Measurements from ENCODE around the gene RNF19B.

Gene RNF19B

GRCh38 chr1:32991386-32991785, 26.8 kb upstream of the RNF19B start:
- H3K9ac ChIP-seq (ENCODE audit: low read length) = no peak overlapping the region

GRCh38 chr1:32990887-32991286, 26.3 kb upstream of the RNF19B start:
- Histone ChIP-seq H3K27me3 (ENCODE audit: control insufficient read depth in 1 of 2, insufficient read depth in 2 of 2, low read length in 2 of 2) (no peaks in the 10 kb centered on the region), H3K4me1 (ENCODE audit: insufficient read depth, low read length) (peaks cover 10% of the 10 kb centered on the region), H3K9ac (ENCODE audit: low read length) (no peak overlapping the region), H3K9me3 (ENCODE audit: low read length) (no peaks in the 10 kb centered on the region), H3K36me3 (ENCODE audit: insufficient read depth, low read length) (no peaks in the 10 kb centered on the region), H3K27ac (ENCODE audit: low read depth, low read length) (no peak overlapping the region), H3K4me3 (ENCODE audit: low read depth in 1 of 2, low read length in 2 of 2) (no peak overlapping the region)

More at GRCh38 chr1:32991386-32991785, 26.8 kb upstream of the RNF19B start:
- H3K27me3 ChIP-seq (ENCODE audit: control insufficient read depth in 1 of 2, insufficient read depth in 2 of 2, low read length in 2 of 2) = no peaks in the 10 kb centered on the region
- H3K36me3 ChIP-seq (ENCODE audit: insufficient read depth, low read length) = no peaks in the 10 kb centered on the region
- H3K9me3 ChIP-seq (ENCODE audit: low read length) = no peaks in the 10 kb centered on the region
- H3K4me3 ChIP-seq (ENCODE audit: low read depth in 1 of 2, low read length in 2 of 2) = no peak overlapping the region
- no peak overlapping the region for H3K27ac ChIP-seq (ENCODE audit: low read depth, low read length)
- H3K4me1 ChIP-seq (ENCODE audit: insufficient read depth, low read length) = peaks cover 10% of the 10 kb centered on the region

DNA sequence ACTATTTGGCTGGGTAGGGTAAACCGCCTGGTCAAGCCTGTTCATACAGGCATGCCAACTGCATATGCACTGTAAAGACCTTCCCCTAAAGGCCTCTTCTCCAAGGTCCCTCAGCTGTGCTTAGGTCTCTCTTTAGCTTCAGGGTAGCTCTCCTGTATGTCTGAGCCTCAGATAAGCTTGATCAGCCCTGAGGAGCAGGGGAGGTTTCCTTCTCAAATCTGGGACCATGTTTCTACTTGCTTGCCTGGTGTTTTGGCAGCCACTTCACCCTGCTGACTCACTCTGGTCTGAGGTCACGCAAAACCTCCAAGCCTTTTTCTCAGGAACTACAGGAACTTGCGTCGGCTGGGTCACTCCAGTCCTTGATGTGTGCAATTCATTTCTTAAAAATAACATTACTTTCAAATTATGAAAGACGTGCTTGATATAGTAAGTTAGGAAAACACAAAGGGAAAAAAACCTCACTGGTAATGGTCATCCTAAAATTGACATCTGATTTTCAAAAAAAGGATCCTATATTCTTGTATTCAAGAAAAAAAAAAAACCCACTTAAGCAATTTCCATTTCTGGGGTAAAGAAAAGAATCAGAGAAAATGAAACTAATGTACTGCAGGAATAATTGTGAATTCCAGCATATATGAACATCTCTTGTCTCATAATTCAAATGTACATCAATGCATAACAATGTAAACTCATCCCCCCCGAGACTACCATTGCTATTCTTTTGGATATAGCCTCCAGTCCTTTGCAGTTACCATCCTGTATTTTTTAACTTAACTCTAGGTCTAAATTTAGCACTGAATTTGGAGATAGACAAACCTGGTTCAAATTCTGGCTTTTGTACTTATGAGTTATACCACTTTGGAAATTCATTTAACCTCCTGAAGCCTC, 24.8 kb upstream of the RNF19B start:
- H3K27ac ChIP-seq (ENCODE audit: low read depth, low read length) = no peak overlapping the region
- H3K4me3 ChIP-seq (ENCODE audit: low read depth in 1 of 2, low read length in 2 of 2) = no peak overlapping the region
- H3K4me1 ChIP-seq (ENCODE audit: insufficient read depth, low read length) = peaks cover 15% of the 10 kb centered on the region
- H3K9ac ChIP-seq (ENCODE audit: low read length) = no peak overlapping the region
- H3K27me3 ChIP-seq (ENCODE audit: control insufficient read depth in 1 of 2, insufficient read depth in 2 of 2, low read length in 2 of 2) = no peaks in the 10 kb centered on the region
- no peaks in the 10 kb centered on the region for H3K9me3 ChIP-seq (ENCODE audit: low read length)
- H3K36me3 ChIP-seq (ENCODE audit: insufficient read depth, low read length) = no peaks in the 10 kb centered on the region

DNA sequence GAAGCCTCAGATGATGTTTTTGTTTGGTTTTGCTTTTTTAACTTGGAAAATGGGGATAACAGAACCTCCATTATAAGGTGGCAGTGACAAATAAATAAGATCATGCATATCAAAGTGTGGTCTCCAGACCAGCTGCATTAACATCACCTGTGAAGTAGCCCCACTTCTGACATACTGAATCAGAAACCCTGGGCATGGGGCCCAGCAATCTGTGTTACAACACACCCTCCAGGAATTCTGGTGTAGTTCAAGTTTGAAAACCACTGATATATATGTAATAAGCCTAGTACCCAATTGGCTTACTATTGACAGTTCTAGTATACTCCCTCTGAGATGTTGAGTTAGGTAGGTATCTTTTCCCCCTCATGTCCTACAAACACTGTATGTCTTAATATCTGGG, 24.1 kb upstream of the RNF19B start:
- no peak overlapping the region for H3K27ac ChIP-seq (ENCODE audit: low read depth, low read length)
- H3K9me3 ChIP-seq (ENCODE audit: low read length) = no peaks in the 10 kb centered on the region
- no peak overlapping the region for H3K4me3 ChIP-seq (ENCODE audit: low read depth in 1 of 2, low read length in 2 of 2)
- H3K9ac ChIP-seq (ENCODE audit: low read length) = no peak overlapping the region
- no peaks in the 10 kb centered on the region for H3K36me3 ChIP-seq (ENCODE audit: insufficient read depth, low read length)
- H3K4me1 ChIP-seq (ENCODE audit: insufficient read depth, low read length) = peaks cover 20% of the 10 kb centered on the region
- no peaks in the 10 kb centered on the region for H3K27me3 ChIP-seq (ENCODE audit: control insufficient read depth in 1 of 2, insufficient read depth in 2 of 2, low read length in 2 of 2)

DNA sequence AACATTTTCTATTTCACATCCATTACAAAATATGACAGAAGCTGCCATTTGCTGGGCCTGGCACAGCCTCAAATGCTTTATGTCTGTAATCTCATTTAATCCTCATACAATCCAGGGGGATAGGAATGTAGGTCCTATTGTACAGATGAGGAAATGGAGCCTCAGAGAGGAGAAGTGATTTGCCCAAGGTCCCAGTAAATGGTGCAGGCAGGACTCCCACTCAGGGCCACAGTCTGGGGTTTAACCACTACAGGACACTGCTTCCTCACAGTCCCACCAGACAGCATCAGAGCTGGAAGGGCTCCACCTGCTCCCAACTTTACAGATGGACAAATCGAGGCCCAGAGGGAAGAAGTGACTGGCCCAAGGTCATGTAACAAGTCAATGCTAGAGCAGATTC, 20.6 kb upstream of the RNF19B start:
- Histone ChIP-seq H3K36me3 (ENCODE audit: insufficient read depth, low read length) (no peaks in the 10 kb centered on the region), H3K9me3 (ENCODE audit: low read length) (no peaks in the 10 kb centered on the region), H3K27ac (ENCODE audit: low read depth, low read length) (no peak overlapping the region), H3K9ac (ENCODE audit: low read length) (no peak overlapping the region), H3K4me3 (ENCODE audit: low read depth in 1 of 2, low read length in 2 of 2) (no peak overlapping the region), H3K4me1 (ENCODE audit: insufficient read depth, low read length) (peaks cover 27% of the 10 kb centered on the region), H3K27me3 (ENCODE audit: control insufficient read depth in 1 of 2, insufficient read depth in 2 of 2, low read length in 2 of 2) (no peaks in the 10 kb centered on the region)

DNA sequence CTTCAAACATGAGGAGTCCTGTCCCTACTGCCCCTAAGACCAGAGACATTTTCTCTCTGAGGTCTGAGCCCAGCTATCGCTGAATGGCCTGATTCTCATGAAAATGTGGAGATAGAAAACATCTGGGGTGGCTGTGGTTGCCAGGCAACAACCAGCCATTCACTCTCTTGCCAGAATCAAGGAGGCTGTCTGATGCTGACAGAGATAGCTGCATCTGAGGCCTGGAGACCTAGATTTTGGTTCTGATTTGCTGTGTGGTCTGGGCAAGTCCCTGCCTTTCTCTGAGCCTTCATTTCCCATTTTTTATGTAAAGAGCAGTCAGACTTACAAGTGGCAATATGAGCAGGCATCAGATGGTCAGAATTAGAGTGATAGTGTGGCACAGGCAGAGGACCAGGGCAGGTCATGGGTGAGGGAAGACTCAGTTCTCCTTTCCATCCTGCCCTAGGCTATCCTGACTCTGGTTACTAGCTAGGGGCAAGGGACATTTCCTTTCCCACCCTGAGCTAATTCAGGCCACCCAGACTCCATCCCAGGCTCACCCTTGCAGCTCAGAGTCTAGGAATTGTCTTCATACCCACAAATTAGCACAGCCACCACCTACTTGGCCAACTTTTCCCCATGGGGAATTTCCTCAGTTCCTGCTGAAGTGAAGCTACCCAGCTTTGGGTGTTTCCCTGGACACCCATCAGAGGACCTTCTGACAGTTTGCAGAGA, 20.0 kb upstream of the RNF19B start:
- Histone ChIP-seq H3K27ac (ENCODE audit: low read depth, low read length) (no peak overlapping the region), H3K9ac (ENCODE audit: low read length) (no peak overlapping the region)

GRCh38 chr1:32984090-32984454, 19.5 kb upstream of the RNF19B start:
- H3K9ac ChIP-seq (ENCODE audit: low read length) = no peak overlapping the region
- no peaks in the 10 kb centered on the region for H3K9me3 ChIP-seq (ENCODE audit: low read length)
- H3K27ac ChIP-seq (ENCODE audit: low read depth, low read length) = no peak overlapping the region
- H3K27me3 ChIP-seq (ENCODE audit: control insufficient read depth in 1 of 2, insufficient read depth in 2 of 2, low read length in 2 of 2) = no peaks in the 10 kb centered on the region
- no peaks in the 10 kb centered on the region for H3K36me3 ChIP-seq (ENCODE audit: insufficient read depth, low read length)
- H3K4me3 ChIP-seq (ENCODE audit: low read depth in 1 of 2, low read length in 2 of 2) = no peak overlapping the region
- peaks cover 23% of the 10 kb centered on the region for H3K4me1 ChIP-seq (ENCODE audit: insufficient read depth, low read length)

More for the DNA sequence above, 20.0 kb upstream of the RNF19B start:
- Histone ChIP-seq H3K4me1 (ENCODE audit: insufficient read depth, low read length) (peaks cover 25% of the 10 kb centered on the region), H3K4me3 (ENCODE audit: low read depth in 1 of 2, low read length in 2 of 2) (no peak overlapping the region), H3K36me3 (ENCODE audit: insufficient read depth, low read length) (no peaks in the 10 kb centered on the region), H3K9me3 (ENCODE audit: low read length) (no peaks in the 10 kb centered on the region), H3K27me3 (ENCODE audit: control insufficient read depth in 1 of 2, insufficient read depth in 2 of 2, low read length in 2 of 2) (no peaks in the 10 kb centered on the region)

DNA sequence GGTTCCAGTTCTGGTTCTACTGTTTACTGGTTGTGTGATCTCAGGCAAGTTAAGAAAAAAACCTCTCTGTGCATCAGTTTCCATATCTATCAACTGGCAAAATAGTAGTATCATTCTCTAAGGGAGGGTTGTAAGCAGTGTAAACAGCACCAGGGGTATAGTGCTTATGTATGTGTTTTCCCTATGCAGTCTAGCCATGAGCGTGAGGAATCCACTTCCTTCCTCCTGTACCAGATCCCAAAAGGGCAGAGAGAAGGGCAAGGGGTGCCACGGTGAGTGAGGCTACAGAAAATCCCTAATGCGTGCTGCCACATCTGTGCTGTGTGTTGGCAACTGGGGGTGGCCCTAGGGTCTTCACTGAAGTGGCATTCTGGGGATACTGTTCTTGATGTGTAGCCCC, 18.4 kb upstream of the RNF19B start:
- H3K9ac ChIP-seq (ENCODE audit: low read length) = no peak overlapping the region
- peaks cover 17% of the 10 kb centered on the region for H3K4me1 ChIP-seq (ENCODE audit: insufficient read depth, low read length)
- no peaks in the 10 kb centered on the region for H3K36me3 ChIP-seq (ENCODE audit: insufficient read depth, low read length)
- no peaks in the 10 kb centered on the region for H3K27me3 ChIP-seq (ENCODE audit: control insufficient read depth in 1 of 2, insufficient read depth in 2 of 2, low read length in 2 of 2)
- H3K9me3 ChIP-seq (ENCODE audit: low read length) = no peaks in the 10 kb centered on the region
- H3K27ac ChIP-seq (ENCODE audit: low read depth, low read length) = no peak overlapping the region
- H3K4me3 ChIP-seq (ENCODE audit: low read depth in 1 of 2, low read length in 2 of 2) = no peak overlapping the region

GRCh38 chr1:32981003-32981901, 16.6 kb upstream of the RNF19B start:
- Histone ChIP-seq H3K27me3 (ENCODE audit: control insufficient read depth in 1 of 2, insufficient read depth in 2 of 2, low read length in 2 of 2) (no peaks in the 10 kb centered on the region), H3K9me3 (ENCODE audit: low read length) (no peaks in the 10 kb centered on the region), H3K36me3 (ENCODE audit: insufficient read depth, low read length) (no peaks in the 10 kb centered on the region), H3K27ac (ENCODE audit: low read depth, low read length) (no peak overlapping the region), H3K4me3 (ENCODE audit: low read depth in 1 of 2, low read length in 2 of 2) (no peak overlapping the region), H3K9ac (ENCODE audit: low read length) (no peak overlapping the region), H3K4me1 (ENCODE audit: insufficient read depth, low read length) (peaks cover 17% of the 10 kb centered on the region)

GRCh38 chr1:32980080-32980479, 15.5 kb upstream of the RNF19B start:
- Histone ChIP-seq H3K9ac (ENCODE audit: low read length) (no peak overlapping the region), H3K4me1 (ENCODE audit: insufficient read depth, low read length) (peaks cover 17% of the 10 kb centered on the region), H3K9me3 (ENCODE audit: low read length) (no peaks in the 10 kb centered on the region), H3K4me3 (ENCODE audit: low read depth in 1 of 2, low read length in 2 of 2) (no peak overlapping the region), H3K36me3 (ENCODE audit: insufficient read depth, low read length) (no peaks in the 10 kb centered on the region), H3K27me3 (ENCODE audit: control insufficient read depth in 1 of 2, insufficient read depth in 2 of 2, low read length in 2 of 2) (no peaks in the 10 kb centered on the region), H3K27ac (ENCODE audit: low read depth, low read length) (no peak overlapping the region)

GRCh38 chr1:32978854-32979253, 14.2 kb upstream of the RNF19B start:
- Histone ChIP-seq H3K36me3 (ENCODE audit: insufficient read depth, low read length) (no peaks in the 10 kb centered on the region), H3K9me3 (ENCODE audit: low read length) (no peaks in the 10 kb centered on the region), H3K9ac (ENCODE audit: low read length) (no peak overlapping the region), H3K4me3 (ENCODE audit: low read depth in 1 of 2, low read length in 2 of 2) (no peak overlapping the region), H3K27ac (ENCODE audit: low read depth, low read length) (no peak overlapping the region), H3K4me1 (ENCODE audit: insufficient read depth, low read length) (peaks cover 7% of the 10 kb centered on the region), H3K27me3 (ENCODE audit: control insufficient read depth in 1 of 2, insufficient read depth in 2 of 2, low read length in 2 of 2) (no peaks in the 10 kb centered on the region)

All from muscle layer of colon (tissue), 2 donors.